Measurements from ENCODE around the gene RASGRP3.

DNA sequence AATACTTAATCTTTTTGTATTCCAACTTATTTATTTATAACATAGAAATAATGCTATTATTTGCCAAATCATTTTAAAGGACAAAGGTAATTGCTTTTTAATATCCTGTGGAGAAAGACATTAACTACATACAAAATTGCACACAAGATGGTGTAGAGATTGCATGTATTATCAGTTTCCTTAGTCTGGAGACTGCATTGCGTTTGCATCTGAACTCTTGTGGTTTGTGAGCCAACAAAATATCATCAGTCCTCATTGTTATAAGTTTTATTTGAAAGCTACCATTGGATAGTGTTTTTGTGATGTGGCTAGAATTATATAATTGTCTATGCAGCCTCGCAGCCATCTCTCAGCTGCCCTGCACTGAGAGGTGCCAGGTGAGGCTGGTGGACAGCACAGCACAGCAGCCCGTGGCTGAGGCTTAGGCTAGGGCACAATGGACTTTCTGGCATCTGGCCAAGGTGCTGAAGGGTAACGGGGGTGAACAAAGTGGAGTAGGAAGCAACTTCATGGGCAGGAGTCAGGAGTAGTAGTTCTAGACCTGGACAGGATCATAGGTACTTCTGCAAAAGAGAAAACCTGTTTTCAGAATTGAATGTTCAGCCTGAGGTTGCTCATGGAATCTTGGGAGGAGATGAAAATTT is 15.1 kb downstream of the RASGRP3 start:
- TF ChIP-seq, protein P1, sequence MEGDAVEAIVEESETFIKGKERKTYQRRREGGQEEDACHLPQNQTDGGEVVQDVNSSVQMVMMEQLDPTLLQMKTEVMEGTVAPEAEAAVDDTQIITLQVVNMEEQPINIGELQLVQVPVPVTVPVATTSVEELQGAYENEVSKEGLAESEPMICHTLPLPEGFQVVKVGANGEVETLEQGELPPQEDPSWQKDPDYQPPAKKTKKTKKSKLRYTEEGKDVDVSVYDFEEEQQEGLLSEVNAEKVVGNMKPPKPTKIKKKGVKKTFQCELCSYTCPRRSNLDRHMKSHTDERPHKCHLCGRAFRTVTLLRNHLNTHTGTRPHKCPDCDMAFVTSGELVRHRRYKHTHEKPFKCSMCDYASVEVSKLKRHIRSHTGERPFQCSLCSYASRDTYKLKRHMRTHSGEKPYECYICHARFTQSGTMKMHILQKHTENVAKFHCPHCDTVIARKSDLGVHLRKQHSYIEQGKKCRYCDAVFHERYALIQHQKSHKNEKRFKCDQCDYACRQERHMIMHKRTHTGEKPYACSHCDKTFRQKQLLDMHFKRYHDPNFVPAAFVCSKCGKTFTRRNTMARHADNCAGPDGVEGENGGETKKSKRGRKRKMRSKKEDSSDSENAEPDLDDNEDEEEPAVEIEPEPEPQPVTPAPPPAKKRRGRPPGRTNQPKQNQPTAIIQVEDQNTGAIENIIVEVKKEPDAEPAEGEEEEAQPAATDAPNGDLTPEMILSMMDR (IDR thresholded peaks at IDR 0.05) = no peak
- no peak for TF ChIP-seq POLR2A (IDR thresholded peaks at IDR 0.05)
